Adrenal gland (tissue), 5 donors: ENCODE measurements around the gene DNAAF5.

ENCODE experiments used
- POLR2A ChIP-seq, 2 donors: fragments of 450-650 bp; IDR thresholded peaks; one replicate each; pipeline ENCODE4 v1.6.1; 2017; ENCODE audit warnings: antibody characterized with exemption in 2 of 2, mild to moderate bottlenecking in 2 of 2, moderate library complexity in 1 of 2
- TF ChIP-seq, protein P1 (sequence below), 6 experiments: fragments of 450-650 bp in 4 of 6; fragments of 200-600 bp in 2 of 6; sonication (generic) in 1 of 6; IDR thresholded peaks; 1 replicate in 5 of 6; 2 replicates in 1 of 6; pipeline versions ENCODE4 v1.5.1 to v1.8.0; 2016 to 2021; ENCODE audit warnings: antibody characterized with exemption in 6 of 6, mild to moderate bottlenecking in 2 of 6, moderate library complexity in 1 of 6
- donor health status: DM: no; HTN: no; CAD: no.

DNA sequence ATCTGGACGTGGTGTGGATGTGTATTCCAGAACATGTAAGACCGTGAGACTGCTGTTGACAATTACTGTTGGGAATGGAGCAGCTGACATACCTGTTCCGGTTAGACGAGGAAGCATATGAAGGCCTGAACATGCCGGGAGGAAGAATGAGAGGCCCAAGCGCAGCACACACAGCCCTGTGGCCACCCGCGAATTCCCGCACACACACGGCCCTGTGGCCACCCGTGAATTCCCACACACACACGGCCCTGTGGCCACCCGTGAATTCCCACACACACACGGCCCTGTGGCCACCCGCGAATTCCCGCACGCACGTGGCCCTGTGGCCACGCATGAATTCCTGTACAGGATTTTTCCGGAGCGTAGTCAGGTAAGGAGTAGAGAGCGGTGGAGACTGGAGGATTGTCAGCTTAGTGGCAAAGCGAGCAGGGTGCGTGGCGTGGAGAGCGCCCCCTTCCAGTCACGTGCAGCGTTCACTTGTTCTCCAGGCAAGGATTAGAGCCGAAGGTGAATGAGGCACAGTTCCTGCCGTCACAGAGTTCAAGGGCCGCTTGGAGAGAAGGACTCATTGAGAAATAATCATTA is 96.3 kb downstream of the DNAAF5 start:
- no peak for TF ChIP-seq POLR2A (IDR thresholded peaks at IDR 0.05)
- TF ChIP-seq, protein P1, sequence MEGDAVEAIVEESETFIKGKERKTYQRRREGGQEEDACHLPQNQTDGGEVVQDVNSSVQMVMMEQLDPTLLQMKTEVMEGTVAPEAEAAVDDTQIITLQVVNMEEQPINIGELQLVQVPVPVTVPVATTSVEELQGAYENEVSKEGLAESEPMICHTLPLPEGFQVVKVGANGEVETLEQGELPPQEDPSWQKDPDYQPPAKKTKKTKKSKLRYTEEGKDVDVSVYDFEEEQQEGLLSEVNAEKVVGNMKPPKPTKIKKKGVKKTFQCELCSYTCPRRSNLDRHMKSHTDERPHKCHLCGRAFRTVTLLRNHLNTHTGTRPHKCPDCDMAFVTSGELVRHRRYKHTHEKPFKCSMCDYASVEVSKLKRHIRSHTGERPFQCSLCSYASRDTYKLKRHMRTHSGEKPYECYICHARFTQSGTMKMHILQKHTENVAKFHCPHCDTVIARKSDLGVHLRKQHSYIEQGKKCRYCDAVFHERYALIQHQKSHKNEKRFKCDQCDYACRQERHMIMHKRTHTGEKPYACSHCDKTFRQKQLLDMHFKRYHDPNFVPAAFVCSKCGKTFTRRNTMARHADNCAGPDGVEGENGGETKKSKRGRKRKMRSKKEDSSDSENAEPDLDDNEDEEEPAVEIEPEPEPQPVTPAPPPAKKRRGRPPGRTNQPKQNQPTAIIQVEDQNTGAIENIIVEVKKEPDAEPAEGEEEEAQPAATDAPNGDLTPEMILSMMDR (IDR thresholded peaks at IDR 0.05) = no peak
